GM23338 (cell line): ENCODE data around the gene GRK4. TPM values are rescaled to one million over a fixed set of nuclear protein-coding genes. Genes with fewer than 3 reads are reported as not detected.

Experiments used
- ATAC-seq: fragments of 200-7000 bp; cut with Tn5 transposase; 3 replicates; pipeline ENCODE4 v1.9.1; 2020
- DNase-seq: peaks from one replicate; pipeline ENCODE4 v3.0.0-alpha.2; 2015; ENCODE audit warnings: low spot score
- H2AFZ ChIP-seq: fragments of 200-600 bp; sonication (generic); 2 replicates; pipeline ENCODE4 v1.8.0; 2016; ENCODE audit warnings: antibody characterized with exemption, mild to moderate bottlenecking, moderate library complexity
- H3F3A ChIP-seq: fragments of 200-600 bp; sonication (generic); replicated peaks from 2 replicates; pipeline ENCODE4 v1.8.0; 2017; ENCODE audit warnings: antibody characterized with exemption, mixed run types, low read depth
- H3K27ac ChIP-seq: fragments of 200-600 bp; sonication (generic); 2 replicates; pipeline ENCODE4 v1.6.1; 2016; ENCODE audit warnings: low read depth
- H3K27me3 ChIP-seq: fragments of 200-600 bp; sonication (generic); 2 replicates; pipeline ENCODE4 v1.8.0; 2016; ENCODE audit warnings: mild to moderate bottlenecking, mixed run types, moderate library complexity; ENCODE audit not compliant: insufficient read depth
- H3K36me3 ChIP-seq: fragments of 200-600 bp; sonication (generic); 2 replicates; pipeline ENCODE4 v1.8.0; 2016; ENCODE audit warnings: mild to moderate bottlenecking; ENCODE audit not compliant: insufficient read depth
- H3K4me1 ChIP-seq: fragments of 200-600 bp; sonication (generic); 2 replicates; pipeline ENCODE4 v1.8.0; 2016; ENCODE audit warnings: mild to moderate bottlenecking, moderate library complexity; ENCODE audit not compliant: insufficient read depth
- H3K4me2 ChIP-seq: fragments of 200-600 bp; sonication (generic); 2 replicates; pipeline ENCODE4 v1.7.1; 2017; ENCODE audit warnings: mixed run types
- H3K4me3 ChIP-seq: fragments of 200-600 bp; sonication (generic); 2 replicates; pipeline ENCODE4 v1.6.1; 2016; ENCODE audit warnings: mixed run types
- H3K79me2 ChIP-seq: fragments of 200-600 bp; sonication (generic); replicated peaks from 2 replicates; pipeline ENCODE4 v1.8.0; 2017; ENCODE audit warnings: mild to moderate bottlenecking; ENCODE audit not compliant: insufficient read depth
- H3K9me2 ChIP-seq: fragments of 200-600 bp; sonication (generic); 2 replicates; pipeline ENCODE4 v1.8.0; 2017; ENCODE audit not compliant: insufficient read depth
- H4K20me1 ChIP-seq: fragments of 200-600 bp; sonication (generic); replicated peaks from 2 replicates; pipeline ENCODE4 v1.8.0; 2017; ENCODE audit warnings: mild to moderate bottlenecking; ENCODE audit not compliant: insufficient read depth
- H3K27ac Mint-ChIP-seq: 2 replicates; pipeline ENCODE4 v1.8.0; 2020; ENCODE audit warnings: inconsistent platforms, mild to moderate bottlenecking, moderate library complexity, mixed read lengths
- H3K27me3 Mint-ChIP-seq: 3 replicates; pipeline ENCODE4 v1.8.0; 2022; ENCODE audit warnings: low read depth, mild to moderate bottlenecking, moderate library complexity, mixed read lengths, inconsistent platforms; ENCODE audit not compliant: insufficient read depth, poor library complexity
- H3K36me3 Mint-ChIP-seq: 3 replicates; pipeline ENCODE4 v1.8.0; 2021; ENCODE audit warnings: low read depth, mild to moderate bottlenecking, inconsistent platforms, moderate library complexity, mixed read lengths
- H3K4me1 Mint-ChIP-seq: 3 replicates; pipeline ENCODE4 v1.8.0; 2020; ENCODE audit warnings: mild to moderate bottlenecking, inconsistent platforms, mixed read lengths
- H3K4me3 Mint-ChIP-seq: 3 replicates; pipeline ENCODE4 v1.8.0; 2021; ENCODE audit warnings: moderate library complexity, mild to moderate bottlenecking, inconsistent platforms, mixed read lengths
- H3K9me3 Mint-ChIP-seq: 3 replicates; pipeline ENCODE4 v1.8.0; 2020; ENCODE audit warnings: moderate library complexity, mild to moderate bottlenecking, inconsistent platforms, mixed read lengths
- CREB1 ChIP-seq: fragments of 250-450 bp; sonication (Bioruptor Pico); IDR thresholded peaks from 2 replicates; pipeline ENCODE4 v1.5.0; 2020; ENCODE audit warnings: low read depth, mild to moderate bottlenecking, moderate library complexity
- CTCF ChIP-seq, 2 experiments: fragments of 200-600 bp in 1 of 2; sonication (generic) in 1 of 2; conservative IDR thresholded peaks; 2 replicates each; pipeline versions ENCODE4 v1.5.1 to v1.6.1; 2016 to 2017; ENCODE audit warnings: antibody characterized with exemption in 2 of 2, low read depth in 2 of 2, mild to moderate bottlenecking in 2 of 2, moderate library complexity in 1 of 2
- ETS1 ChIP-seq: IDR thresholded peaks from 2 replicates; pipeline ENCODE4 v1.6.1; 2016; ENCODE audit warnings: antibody characterized with exemption
- EZH2 ChIP-seq: fragments of 200-600 bp; sonication (generic); IDR thresholded peaks from one replicate; pipeline ENCODE4 v1.8.0; 2017; ENCODE audit warnings: antibody characterized with exemption, mild to moderate bottlenecking, low read depth; ENCODE audit not compliant: unreplicated experiment
- JUNB ChIP-seq: IDR thresholded peaks from one replicate; pipeline ENCODE4 v1.6.1; 2016; ENCODE audit warnings: antibody characterized with exemption; ENCODE audit not compliant: unreplicated experiment
- NANOG ChIP-seq: IDR thresholded peaks from 2 replicates; pipeline ENCODE4 v1.6.1; 2016; ENCODE audit warnings: antibody characterized with exemption, borderline replicate concordance
- POLR2AphosphoS5 ChIP-seq: IDR thresholded peaks from 2 replicates; pipeline ENCODE4 v1.6.1; 2016; ENCODE audit warnings: antibody characterized with exemption, low read depth
- REST ChIP-seq: IDR thresholded peaks from one replicate; pipeline ENCODE4 v1.6.1; 2018; ENCODE audit warnings: antibody characterized with exemption; ENCODE audit not compliant: unreplicated experiment
- STAT1 ChIP-seq: IDR thresholded peaks from one replicate; pipeline ENCODE4 v1.6.1; 2016; ENCODE audit warnings: antibody characterized with exemption; ENCODE audit not compliant: unreplicated experiment
- ZNF114 ChIP-seq: fragments of 250-450 bp; sonication (Bioruptor Pico); IDR thresholded peaks from 2 replicates; pipeline ENCODE4 v1.5.0; 2020; ENCODE audit warnings: mild to moderate bottlenecking, moderate library complexity
- ZNF331 ChIP-seq: fragments of 250-450 bp; sonication (Bioruptor Pico); IDR thresholded peaks from 2 replicates; pipeline ENCODE4 v1.5.0; 2020; ENCODE audit warnings: low read depth, mild to moderate bottlenecking, moderate library complexity
- ZNF462 ChIP-seq: fragments of 250-450 bp; sonication (Bioruptor Pico); IDR thresholded peaks from 2 replicates; pipeline ENCODE4 v1.5.0; 2020; ENCODE audit warnings: mild to moderate bottlenecking, moderate library complexity
- polyA plus RNA-seq: library from polyadenylated mRNA; unstranded; fragments of >200 nt; fragmentation: Nextera tagmentation; extraction: Ambion mirVana; gene quantifications from 2 replicates; pipeline ENCODE4 v1.2.1, GENCODE V29; 2016
- total RNA-seq: library from RNA; depleted of rRNA; stranded (reverse); fragments of >200 nt; shearing (Covaris generic); gene quantifications from 2 replicates; pipeline ENCODE4 v1.2.3, GENCODE V29; 2014

The GRK4 gene
- total and polyA plus RNA-seq, 2 experiments from 2014 or later: 1.3 to 1.4 TPM

GRCh38 chr4:2934813-2935761, 28.3 kb upstream of the GRK4 start:
- Histone ChIP-seq H3K4me3 (peak overlapping the region; percentile 94), H3K9me2 (no peaks in the 10 kb centered on the region), H4K20me1 (peaks cover 16% of the 10 kb centered on the region), H3K27me3 (no peaks in the 10 kb centered on the region), H3K4me1 (peaks cover 4% of the 10 kb centered on the region; the same call in 1 of the 2 replicates), H3K4me2 (peak overlapping the region; percentile 96), H3K27ac (peak overlapping the region; percentile 69; the same call in 1 of the 2 replicates), H2AFZ (peak overlapping the region; percentile 69; the same call in 1 of the 2 replicates), H3K36me3 (peaks cover 26% of the 10 kb centered on the region), H3F3A (peaks cover 27% of the 10 kb centered on the region; the same call in 1 of the 2 replicates), H3K79me2 (peaks cover 19% of the 10 kb centered on the region)
- H3K27me3 Mint-ChIP-seq: peaks cover 19% of the 10 kb centered on the region
- H3K4me1 Mint-ChIP-seq: peaks cover 27% of the 10 kb centered on the region
- H3K36me3 Mint-ChIP-seq: peaks cover 61% of the 10 kb centered on the region
- no peak for TF ChIP-seq ZNF331
- no peak for TF ChIP-seq REST
- TF ChIP-seq CREB1: peak; percentile 91
- no peak for TF ChIP-seq STAT1
- no peak for TF ChIP-seq ZNF114 (CRISPR knock-in tag)
- no peak for TF ChIP-seq JUNB
- TF ChIP-seq ETS1: peak; percentile 41; the same call in 1 of the 2 replicates
- TF ChIP-seq CTCF (conservative IDR thresholded peaks at IDR 0.05; ENCODE audit: low read depth in 2 of 2): no peak
- peak; percentile 96 for TF ChIP-seq POLR2AphosphoS5
- TF ChIP-seq NANOG: no peak
- TF ChIP-seq ZNF462: no peak
- no peak for TF ChIP-seq EZH2
- peak overlapping the region; percentile 85 for H3K4me3 Mint-ChIP-seq
- 0 out of 2 replicates have a peak overlapping the region, but pooled peaks have one; percentile 40 for H3K27ac Mint-ChIP-seq
- DNase-seq (peak; percentile 93), ATAC-seq (peak; percentile 63)
- no peaks in the 10 kb centered on the region for H3K9me3 Mint-ChIP-seq
